GM19238 (cell line): ENCODE measurements around the gene THADA.

ENCODE experiments used
- DNase-seq: peaks from one replicate; pipeline ENCODE4 v3.0.0; 2011; ENCODE audit warnings: low spot score; ENCODE audit not compliant: insufficient read length

Gene THADA

GRCh38 chr2:43276962-43277391, 318.9 kb downstream of the THADA start:
- no peak for DNase-seq

GRCh38 chr2:43276266-43276941, 319.4 kb downstream of the THADA start:
- no peak for DNase-seq

GRCh38 chr2:43274721-43275120, 321.1 kb downstream of the THADA start:
- DNase-seq, result no peak

- DNase-seq, result no peak
Observed at GRCh38 chr2:43274055-43274454, 321.8 kb downstream of the THADA start.

GRCh38 chr2:43273529-43273928, 322.3 kb downstream of the THADA start:
- no peak for DNase-seq

GRCh38 chr2:43270930-43271615, 324.8 kb downstream of the THADA start:
- no peak for DNase-seq

GRCh38 chr2:43270461-43270860, 325.4 kb downstream of the THADA start:
- no peak for DNase-seq

GRCh38 chr2:43269706-43270105, 326.1 kb downstream of the THADA start:
- DNase-seq, result no peak

GRCh38 chr2:43269074-43269572, 326.7 kb downstream of the THADA start:
- no peak for DNase-seq

- no peak for DNase-seq
Observed at GRCh38 chr2:43268066-43268953, 327.5 kb downstream of the THADA start.

GRCh38 chr2:43267381-43267780, 328.5 kb downstream of the THADA start:
- no peak for DNase-seq

- DNase-seq, result no peak
Observed at GRCh38 chr2:43266711-43267111, 329.1 kb downstream of the THADA start.

- no peak for DNase-seq
Observed at GRCh38 chr2:43265421-43265820, 330.4 kb downstream of the THADA start.

GRCh38 chr2:43265001-43265400, 330.8 kb downstream of the THADA start:
- DNase-seq, result no peak

- DNase-seq, result no peak
Observed at GRCh38 chr2:43262951-43263350, 332.9 kb downstream of the THADA start.

GRCh38 chr2:43262239-43262638, 333.6 kb downstream of the THADA start:
- no peak for DNase-seq

- DNase-seq, result no peak
Observed at GRCh38 chr2:43259512-43259911, 336.3 kb downstream of the THADA start.

- no peak for DNase-seq
Observed at GRCh38 chr2:43258547-43259156, 337.2 kb downstream of the THADA start.

GRCh38 chr2:43255296-43255910, 340.4 kb downstream of the THADA start:
- DNase-seq, result no peak

- no peak for DNase-seq
Observed at GRCh38 chr2:43254331-43254730, 341.5 kb downstream of the THADA start.

- DNase-seq, result no peak
Observed at GRCh38 chr2:43251171-43251731, 344.6 kb downstream of the THADA start.
